Endothelial cell of umbilical vein (primary cell): ENCODE results near the gene GNAI1. TPM values are rescaled to one million over a fixed set of nuclear protein-coding genes. Genes with fewer than 3 reads are reported as not detected.
A peak's percentile ranks its signal among the peaks of the same experiment; 100 is the strongest.

Experiments
- BruUV-seq: library from RNA; stranded (reverse); fragments of 400-500 nt; replicated peaks from 2 replicates; lab custom pipeline; 2021; lab: Mats Ljungman, UMichigan
- CTCF ChIA-PET: fragments of 300-600, 350-600 bp; sonication (Branson Sonifier 250); formaldehyde crosslinking; loops from one replicate; lab custom pipeline; 2021; ENCODE audit warnings: antibody characterized with exemption, inconsistent platforms; lab: Charles Lee
- POLR2A ChIA-PET: fragments of 300-600, 350-600 bp; sonication (Branson Sonifier 250); formaldehyde crosslinking; loops from one replicate; lab custom pipeline; 2021; ENCODE audit warnings: antibody characterized with exemption, inconsistent platforms; lab: Charles Lee
- DNase-seq: peaks from one replicate; pipeline ENCODE4 v3.0.0-alpha.2; 2011; ENCODE audit warnings: low read depth, low spot score
- FAIRE-seq: peaks from 2 replicates; lab custom pipeline; 2011; peaks lifted over from hg19 to GRCh38; lab: Jason Lieb, UNC
- H2AFZ ChIP-seq: 2 replicates; pipeline ENCODE4 v1.6.0; 2012; ENCODE audit warnings: low read depth, low read length, control low read depth, inconsistent platforms
- H3K27ac ChIP-seq: 2 replicates; pipeline ENCODE4 v1.5.1; 2011; ENCODE audit warnings: low read depth, mild to moderate bottlenecking, control low read depth, low read length, moderate library complexity; ENCODE audit not compliant: insufficient read depth
- H3K27me3 ChIP-seq, 2 experiments: 2 replicates each; pipeline versions ENCODE4 v1.6.0 to v1.6.1; 2011; ENCODE audit warnings: low read length in 2 of 2, mixed read lengths in 1 of 2; ENCODE audit not compliant: control insufficient read depth in 2 of 2, insufficient read depth in 2 of 2
- H3K36me3 ChIP-seq, 2 experiments: 2 replicates in 1 of 2; 3 replicates in 1 of 2; pipeline ENCODE4 v1.5.1; 2011; ENCODE audit warnings: low read length in 2 of 2, mild to moderate bottlenecking in 1 of 2, moderate library complexity in 1 of 2; ENCODE audit not compliant: control insufficient read depth in 2 of 2, insufficient read depth in 2 of 2; ENCODE audit errors: extremely low read depth in 1 of 2
- H3K4me1 ChIP-seq: 3 replicates; pipeline ENCODE4 v1.5.1; 2011; ENCODE audit warnings: mild to moderate bottlenecking, low read length; ENCODE audit not compliant: control insufficient read depth, insufficient read depth; ENCODE audit errors: extremely low read depth
- H3K4me2 ChIP-seq: 2 replicates; pipeline ENCODE4 v1.6.1; 2011; ENCODE audit warnings: low read length, control low read depth, mixed read lengths; ENCODE audit not compliant: insufficient read depth
- H3K4me3 ChIP-seq, 3 experiments: fragments of 200-600 bp in 1 of 3; sonication (generic), shearing (Covaris generic) in 1 of 3; replicated peaks in 1 of 3; 2 replicates each; pipeline ENCODE4 v1.5.1; 2011 to 2016; ENCODE audit warnings: control low read depth in 3 of 3, low read length in 3 of 3, mild to moderate bottlenecking in 2 of 3, inconsistent platforms in 1 of 3, low read depth in 1 of 3, moderate library complexity in 1 of 3; ENCODE audit not compliant: insufficient read depth in 1 of 3
- H3K79me2 ChIP-seq: 2 replicates; pipeline ENCODE4 v1.6.0; 2012; ENCODE audit warnings: low read length, inconsistent platforms; ENCODE audit not compliant: control insufficient read depth, insufficient read depth
- H3K9ac ChIP-seq: replicated peaks from 2 replicates; pipeline ENCODE3; 2011; ENCODE audit warnings: low read length, control low read depth; ENCODE audit not compliant: insufficient read depth; ENCODE audit errors: extremely low read depth
- H3K9me1 ChIP-seq: replicated peaks from 3 replicates; pipeline ENCODE4 v1.6.0; 2011; ENCODE audit warnings: mild to moderate bottlenecking, low read length; ENCODE audit not compliant: control insufficient read depth, insufficient read depth; ENCODE audit errors: extremely low read depth
- H3K9me3 ChIP-seq: replicated peaks from 2 replicates; pipeline ENCODE4 v1.5.1; 2012; ENCODE audit warnings: low read length, inconsistent platforms; ENCODE audit not compliant: control insufficient read depth, insufficient read depth
- H4K20me1 ChIP-seq: replicated peaks from 2 replicates; pipeline ENCODE3; 2011; ENCODE audit warnings: mild to moderate bottlenecking, low read length; ENCODE audit not compliant: control insufficient read depth, insufficient read depth; ENCODE audit errors: extremely low read depth
- FOS ChIP-seq: IDR thresholded peaks from 2 replicates; pipeline ENCODE4 v1.6.1; 2011; ENCODE audit warnings: mild to moderate bottlenecking, low read length, moderate library complexity, borderline replicate concordance; ENCODE audit not compliant: insufficient read depth
- GATA2 ChIP-seq: IDR thresholded peaks from 2 replicates; pipeline ENCODE4 v1.7.0; 2011; ENCODE audit warnings: low read depth, mild to moderate bottlenecking, moderate library complexity, mixed read lengths, low read length; ENCODE audit not compliant: insufficient read length, insufficient read depth
- JUN ChIP-seq: IDR thresholded peaks from 2 replicates; pipeline ENCODE4 v1.6.1; 2011; ENCODE audit warnings: borderline replicate concordance, low read depth; ENCODE audit not compliant: insufficient read length, insufficient read depth
- MYC ChIP-seq: IDR thresholded peaks from one replicate; pipeline ENCODE4 v1.6.1; 2011; ENCODE audit warnings: mild to moderate bottlenecking, low read depth, low read length
- dilution Hi-C: fragments of 300-500 bp; cut with MboI; formaldehyde crosslinking; loops from one replicate; pipeline ENCODE4 v1.15.0; 2019; ENCODE audit warnings: low sequenced_read_pairs; ENCODE audit not compliant: extremely low pct_ligation_motif_present
- intact Hi-C: fragments of 100-400 bp; cut with micrococcal nuclease; formaldehyde crosslinking; loops from one replicate; pipeline ENCODE4 v1.10.0; 2022
- polyA plus RNA-seq, 4 experiments: library from polyadenylated mRNA; depleted of rRNA in 3 of 4; stranded (reverse) in 3 of 4; unstranded in 1 of 4; fragments of >200 nt; gene quantifications; 2 replicates each; pipeline versions ENCODE4 v1.2.1 to v1.2.3, GENCODE V29; 2011 to 2012; ENCODE audit warnings: missing spikeins in 1 of 4
- total RNA-seq: library from RNA; stranded (reverse); gene quantifications from 2 replicates; pipeline ENCODE4 v1.2.3, GENCODE V29; 2021
- TF ChIP-seq, protein P1 (sequence below), 2 donors: IDR thresholded peaks; 1 replicate in 1 of 2; 2 replicates in 1 of 2; pipeline ENCODE4 v1.5.1; 2011; ENCODE audit warnings: low read length in 2 of 2, mild to moderate bottlenecking in 2 of 2, moderate library complexity in 2 of 2, control low read depth in 1 of 2, inconsistent platforms in 1 of 2, low read depth in 1 of 2; ENCODE audit not compliant: insufficient read depth in 1 of 2; ENCODE audit errors: extremely low read depth in 1 of 2

The GNAI1 gene
- total and polyA plus RNA-seq, 2 donors (not counting 3 experiments of a cell fraction or from before 2014, with no cell fraction given) = 7.5 to 15.0 TPM

DNA sequence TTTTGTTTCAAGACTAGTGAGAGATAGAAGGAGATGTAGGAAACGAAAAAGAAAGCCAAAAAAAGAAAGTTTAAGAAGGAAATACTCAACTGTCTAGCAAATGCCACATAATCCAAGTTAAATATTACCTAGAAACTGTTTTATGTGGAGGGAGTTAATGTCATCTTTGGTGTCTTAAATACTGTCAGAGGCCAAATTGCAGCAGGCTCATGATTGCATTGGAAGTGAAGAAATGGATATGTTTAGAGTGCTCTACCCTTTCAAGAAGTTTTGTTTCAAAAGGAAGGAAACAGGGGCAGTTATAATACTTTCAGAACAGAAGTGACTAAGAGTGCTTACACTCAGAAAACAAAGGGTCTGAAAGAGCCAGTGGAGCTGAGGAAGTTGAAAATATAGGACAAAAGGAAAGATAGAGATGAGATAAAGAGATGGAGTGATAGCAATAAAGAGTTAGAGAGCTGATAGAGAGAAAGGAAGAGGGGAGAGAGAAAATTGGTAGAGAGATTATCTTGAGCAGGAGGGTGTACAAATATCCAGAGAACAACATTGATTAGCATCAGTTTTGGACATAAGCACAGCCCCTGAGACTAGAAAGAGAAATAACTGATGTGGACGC lies 28.0 kb upstream of the GNAI1 start:
- Histone ChIP-seq H3K9me1 (no peaks in the 10 kb centered on the region), H3K27ac (peak overlapping the region; percentile 58), H3K36me3 (no peaks in the 10 kb centered on the region), H3K27me3 (no peaks in the 10 kb centered on the region), H4K20me1 (no peaks in the 10 kb centered on the region), H3K9me3 (no peaks in the 10 kb centered on the region), H2AFZ (peak overlapping the region; percentile 93), H3K9ac (no peak overlapping the region), H3K4me3 (peak overlapping the region in 2 of 3 experiments; percentile 8 to 40), H3K79me2 (no peaks in the 10 kb centered on the region), H3K4me2 (peak overlapping the region; percentile 95), H3K4me1 (peaks cover 28% of the 10 kb centered on the region)
- DNase-seq (peak; percentile 85), FAIRE-seq (peak; percentile 72)
- intact Hi-C loops (loop anchor here (1.0 to 2.0 kb wide), 2 partner anchors 29 to 206 kb away; no protein-coding TSS in a partner anchor), dilution Hi-C loops (no loop called here)
- TF ChIP-seq, protein P1, sequence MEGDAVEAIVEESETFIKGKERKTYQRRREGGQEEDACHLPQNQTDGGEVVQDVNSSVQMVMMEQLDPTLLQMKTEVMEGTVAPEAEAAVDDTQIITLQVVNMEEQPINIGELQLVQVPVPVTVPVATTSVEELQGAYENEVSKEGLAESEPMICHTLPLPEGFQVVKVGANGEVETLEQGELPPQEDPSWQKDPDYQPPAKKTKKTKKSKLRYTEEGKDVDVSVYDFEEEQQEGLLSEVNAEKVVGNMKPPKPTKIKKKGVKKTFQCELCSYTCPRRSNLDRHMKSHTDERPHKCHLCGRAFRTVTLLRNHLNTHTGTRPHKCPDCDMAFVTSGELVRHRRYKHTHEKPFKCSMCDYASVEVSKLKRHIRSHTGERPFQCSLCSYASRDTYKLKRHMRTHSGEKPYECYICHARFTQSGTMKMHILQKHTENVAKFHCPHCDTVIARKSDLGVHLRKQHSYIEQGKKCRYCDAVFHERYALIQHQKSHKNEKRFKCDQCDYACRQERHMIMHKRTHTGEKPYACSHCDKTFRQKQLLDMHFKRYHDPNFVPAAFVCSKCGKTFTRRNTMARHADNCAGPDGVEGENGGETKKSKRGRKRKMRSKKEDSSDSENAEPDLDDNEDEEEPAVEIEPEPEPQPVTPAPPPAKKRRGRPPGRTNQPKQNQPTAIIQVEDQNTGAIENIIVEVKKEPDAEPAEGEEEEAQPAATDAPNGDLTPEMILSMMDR (IDR thresholded peaks at IDR 0.05; ENCODE audit: extremely low read depth in 1 of 2, insufficient read depth in 1 of 2, low read depth in 1 of 2, low read length in 2 of 2) = no peak
- TF ChIP-seq FOS (peak; percentile 51), JUN (peak; percentile 37), GATA2 (peak; percentile 98), MYC (no peak)
- CTCF ChIA-PET = interaction anchor here (1.1 to 4.5 kb wide), 10 partner anchors 10 to 288 kb away, joined by 3 to 25 read pairs (median 7); partner anchors contain the start of gene GNAI1
- BruUV-seq = no TSS peak
- POLR2A ChIA-PET = no interaction called here
